Smooth muscle cell (in vitro differentiated cells): ENCODE measurements around the gene SLC7A5. TPM values are rescaled to one million over a fixed set of nuclear protein-coding genes. Genes with fewer than 3 reads are reported as not detected.
"Not testable (repeated sequence)": the region's sequence is repeated elsewhere in the genome, so short reads cannot be mapped to it uniquely, and the experiment has no call there.

Experiments used
- DNase-seq: peaks from one replicate; lab custom pipeline; 2025; ENCODE audit not compliant: unreplicated experiment; lab: John Stamatoyannopoulos, UW
- H2AFZ ChIP-seq: fragments of 200-600 bp; sonication (generic); 2 replicates; pipeline ENCODE4 v1.6.0; 2016; ENCODE audit warnings: antibody characterized with exemption, low read depth, mild to moderate bottlenecking
- H3F3A ChIP-seq: fragments of 200-600 bp; sonication (generic); 2 replicates; pipeline ENCODE4 v1.6.0; 2017; ENCODE audit warnings: antibody characterized with exemption, low read depth
- H3K27ac ChIP-seq: fragments of 200-600 bp; sonication (generic); 2 replicates; pipeline ENCODE4 v1.5.1; 2016; ENCODE audit warnings: low read depth, mild to moderate bottlenecking
- H3K27me3 ChIP-seq: fragments of 200-600 bp; sonication (generic); 2 replicates; pipeline ENCODE4 v1.6.1; 2016; ENCODE audit warnings: low read depth, mild to moderate bottlenecking
- H3K36me3 ChIP-seq: fragments of 200-600 bp; sonication (generic); 2 replicates; pipeline ENCODE4 v1.5.1; 2016; ENCODE audit warnings: low read depth
- H3K4me1 ChIP-seq: fragments of 200-600 bp; sonication (generic); 2 replicates; pipeline ENCODE4 v1.5.1; 2016; ENCODE audit warnings: low read depth
- H3K4me2 ChIP-seq: fragments of 200-600 bp; sonication (generic); 2 replicates; pipeline ENCODE4 v1.6.0; 2016; ENCODE audit warnings: mild to moderate bottlenecking
- H3K4me3 ChIP-seq: fragments of 200-600 bp; sonication (generic); 2 replicates; pipeline ENCODE4 v1.5.1; 2016; ENCODE audit warnings: mild to moderate bottlenecking
- H3K79me2 ChIP-seq: fragments of 200-600 bp; sonication (generic); 2 replicates; pipeline ENCODE4 v1.6.0; 2016; ENCODE audit warnings: low read depth, mild to moderate bottlenecking
- H3K9ac ChIP-seq: fragments of 200-600 bp; sonication (generic); 2 replicates; pipeline ENCODE4 v1.6.0; 2016; ENCODE audit warnings: low read depth
- H3K9me3 ChIP-seq: fragments of 200-600 bp; sonication (generic); replicated peaks from 2 replicates; pipeline ENCODE4 v1.5.1; 2016; ENCODE audit warnings: low read depth
- H4K20me1 ChIP-seq: fragments of 200-600 bp; sonication (generic); 2 replicates; pipeline ENCODE4 v1.6.0; 2016; ENCODE audit warnings: low read depth
- WGBS: methylation state at CpG from one replicate; pipeline ENCODE4 v1.1.7; 2016; ENCODE audit warnings: low lambda C conversion rate; 5-methylcytosine and 5-hydroxymethylcytosine counted together
- polyA plus RNA-seq: library from polyadenylated mRNA; unstranded; fragments of >200 nt; fragmentation: Nextera tagmentation; extraction: Ambion mirVana; gene quantifications from 2 replicates; pipeline ENCODE4 v1.2.1, GENCODE V29; 2016
- total RNA-seq: library from RNA; depleted of rRNA; stranded (reverse); fragments of >200 nt; gene quantifications from 2 replicates; pipeline ENCODE4 v1.2.3, GENCODE V29; 2014
- TF ChIP-seq, protein P1 (sequence below): fragments of 200-600 bp; sonication (generic); IDR thresholded peaks from 2 replicates; pipeline ENCODE4 v1.5.1; 2017; ENCODE audit warnings: borderline replicate concordance, mild to moderate bottlenecking, antibody characterized with exemption; ENCODE audit not compliant: insufficient read depth, poor library complexity, severe bottlenecking

Gene SLC7A5
- total and polyA plus RNA-seq, 2 experiments from 2014 or later: 51.3 to 58.8 TPM

DNA sequence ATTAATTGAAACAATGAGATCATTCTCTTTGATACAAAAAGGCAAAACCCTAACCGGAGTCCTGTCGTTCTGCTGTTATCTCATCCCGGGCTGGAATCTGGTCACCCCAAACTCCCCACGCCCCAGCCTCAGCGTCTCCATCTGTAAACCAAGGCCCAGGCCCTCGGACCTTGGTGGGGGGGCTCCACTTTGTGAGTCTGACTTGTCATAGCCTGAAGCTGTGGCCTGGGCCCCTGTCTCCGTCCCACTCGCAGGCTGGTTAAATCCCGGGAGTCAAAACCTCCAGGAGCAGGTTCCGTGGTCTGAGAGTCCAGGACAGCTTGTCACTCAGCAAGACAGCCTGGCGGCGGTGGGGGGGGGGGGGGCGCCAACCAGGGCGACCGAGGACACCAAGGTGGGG, 50.0 kb downstream of the SLC7A5 start:
- H3K4me2 ChIP-seq: no peak overlapping the region
- TF ChIP-seq, protein P1, sequence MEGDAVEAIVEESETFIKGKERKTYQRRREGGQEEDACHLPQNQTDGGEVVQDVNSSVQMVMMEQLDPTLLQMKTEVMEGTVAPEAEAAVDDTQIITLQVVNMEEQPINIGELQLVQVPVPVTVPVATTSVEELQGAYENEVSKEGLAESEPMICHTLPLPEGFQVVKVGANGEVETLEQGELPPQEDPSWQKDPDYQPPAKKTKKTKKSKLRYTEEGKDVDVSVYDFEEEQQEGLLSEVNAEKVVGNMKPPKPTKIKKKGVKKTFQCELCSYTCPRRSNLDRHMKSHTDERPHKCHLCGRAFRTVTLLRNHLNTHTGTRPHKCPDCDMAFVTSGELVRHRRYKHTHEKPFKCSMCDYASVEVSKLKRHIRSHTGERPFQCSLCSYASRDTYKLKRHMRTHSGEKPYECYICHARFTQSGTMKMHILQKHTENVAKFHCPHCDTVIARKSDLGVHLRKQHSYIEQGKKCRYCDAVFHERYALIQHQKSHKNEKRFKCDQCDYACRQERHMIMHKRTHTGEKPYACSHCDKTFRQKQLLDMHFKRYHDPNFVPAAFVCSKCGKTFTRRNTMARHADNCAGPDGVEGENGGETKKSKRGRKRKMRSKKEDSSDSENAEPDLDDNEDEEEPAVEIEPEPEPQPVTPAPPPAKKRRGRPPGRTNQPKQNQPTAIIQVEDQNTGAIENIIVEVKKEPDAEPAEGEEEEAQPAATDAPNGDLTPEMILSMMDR: no peak
- H4K20me1 ChIP-seq: no peaks in the 10 kb centered on the region
- H3K79me2 ChIP-seq: no peaks in the 10 kb centered on the region
- no peak overlapping the region for H3K4me3 ChIP-seq
- 86% methylated on average over 15 of the region's 15 CpGs for WGBS
- H3K9me3 ChIP-seq: no peaks in the 10 kb centered on the region
- H2AFZ ChIP-seq: no peak overlapping the region
- H3K27ac ChIP-seq: no peak overlapping the region
- no peaks in the 10 kb centered on the region for H3K27me3 ChIP-seq
- DNase-seq: no peak
- peaks cover 23% of the 10 kb centered on the region for H3K4me1 ChIP-seq
- H3F3A ChIP-seq: no peaks in the 10 kb centered on the region
- H3K9ac ChIP-seq: no peak overlapping the region
- no peaks in the 10 kb centered on the region for H3K36me3 ChIP-seq

GRCh38 chr16:87818533-87819161, 50.7 kb downstream of the SLC7A5 start:
- H3K4me2 ChIP-seq: no peak overlapping the region
- no peaks in the 10 kb centered on the region for H3K36me3 ChIP-seq
- H3K27me3 ChIP-seq: no peaks in the 10 kb centered on the region
- TF ChIP-seq, protein P1: no peak
- H3K79me2 ChIP-seq: no peaks in the 10 kb centered on the region
- no peak for DNase-seq
- H2AFZ ChIP-seq: no peak overlapping the region
- H4K20me1 ChIP-seq: no peaks in the 10 kb centered on the region
- H3K9ac ChIP-seq: no peak overlapping the region
- H3K4me3 ChIP-seq: no peak overlapping the region
- no peaks in the 10 kb centered on the region for H3K9me3 ChIP-seq
- no peak overlapping the region for H3K27ac ChIP-seq
- peaks cover 21% of the 10 kb centered on the region for H3K4me1 ChIP-seq
- no peaks in the 10 kb centered on the region for H3F3A ChIP-seq
- WGBS: 92% methylated on average over 16 of the region's 16 CpGs

DNA sequence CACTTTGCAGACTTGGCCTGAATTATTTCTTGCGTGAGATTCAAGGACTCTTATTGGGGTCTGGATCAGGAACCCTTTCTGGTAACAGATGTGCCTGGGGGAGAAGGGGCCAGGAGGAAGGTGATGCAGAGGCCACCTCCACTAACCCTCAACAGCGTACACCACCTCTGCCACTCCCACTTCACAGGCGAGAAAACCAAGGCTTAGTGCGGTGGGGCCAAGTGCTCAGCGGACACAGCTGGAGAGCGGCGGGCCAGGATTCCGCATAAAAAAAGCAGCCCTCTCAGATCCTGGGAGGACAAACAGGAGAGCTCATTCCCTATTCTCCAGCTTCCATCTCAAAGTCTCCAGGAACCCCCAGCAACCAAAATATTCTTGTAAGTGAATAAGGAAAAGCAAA, 51.4 kb downstream of the SLC7A5 start:
- Histone ChIP-seq H3K79me2 (no peaks in the 10 kb centered on the region), H3K4me2 (no peak overlapping the region), H3K4me3 (no peak overlapping the region), H3K36me3 (no peaks in the 10 kb centered on the region), H3K27ac (no peak overlapping the region), H2AFZ (no peak overlapping the region), H3K9me3 (no peaks in the 10 kb centered on the region), H3K9ac (no peak overlapping the region), H3F3A (no peaks in the 10 kb centered on the region), H3K4me1 (peaks cover 14% of the 10 kb centered on the region), H4K20me1 (no peaks in the 10 kb centered on the region), H3K27me3 (no peaks in the 10 kb centered on the region)
- TF ChIP-seq, protein P1: no peak
- DNase-seq: no peak
- WGBS: 89% methylated on average over 8 of the region's 8 CpGs

DNA sequence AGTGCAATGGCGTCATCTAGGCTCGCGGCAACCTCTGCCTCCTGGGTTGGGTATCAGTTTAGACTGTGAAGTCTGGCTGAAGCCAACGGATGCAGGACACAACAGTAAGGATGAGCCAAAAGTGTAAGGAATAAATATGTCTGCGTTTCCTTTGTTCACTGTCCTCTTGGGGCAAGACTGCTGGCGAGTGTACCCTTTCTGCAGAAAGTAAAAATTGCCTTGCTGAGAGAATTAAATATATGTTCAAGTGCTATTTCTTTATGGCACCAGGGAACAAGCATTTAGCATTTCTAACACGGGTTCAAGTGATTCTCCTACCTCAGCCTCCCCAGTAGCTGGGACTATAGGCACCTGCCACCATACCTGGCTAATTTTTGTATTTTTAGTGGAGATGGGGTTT, 51.9 kb downstream of the SLC7A5 start:
- H3K4me3 ChIP-seq, H3K27me3 ChIP-seq, DNase-seq, H3K4me1 ChIP-seq, H3K9me3 ChIP-seq, H3K36me3 ChIP-seq, H3F3A ChIP-seq, H3K27ac ChIP-seq, H3K79me2 ChIP-seq, H2AFZ ChIP-seq, H4K20me1 ChIP-seq, H3K9ac ChIP-seq, H3K4me2 ChIP-seq: not testable (repeated sequence)
- WGBS: 93% methylated on average over 7 of the region's 7 CpGs
